Measurements from ENCODE around the gene SLC6A16.
"Not testable (repeated sequence)": the region's sequence is repeated elsewhere in the genome, so short reads cannot be mapped to it uniquely, and the experiment has no call there.

Gene SLC6A16

GRCh38 chr19:49327878-49328544 is 3.0 kb upstream of the SLC6A16 start:
- no peak overlapping the region for H3K27ac ChIP-seq
- H3K9me3 ChIP-seq (ENCODE audit: severe bottlenecking): peaks cover under 1% of the 10 kb centered on the region
- no peak overlapping the region for H3K4me3 ChIP-seq (ENCODE audit: low read depth, low read length)
- H3K36me3 ChIP-seq: peaks cover 2% of the 10 kb centered on the region; the same call in 1 of the 2 replicates
- no peak for DNase-seq
- TF ChIP-seq CTCF (IDR thresholded peaks at IDR 0.05; ENCODE audit: low read depth, low read length): peak; percentile 42
- no peaks in the 10 kb centered on the region for H3K27me3 ChIP-seq (ENCODE audit: insufficient read depth, low read depth, severe bottlenecking)

- Histone ChIP-seq H3K27me3 (ENCODE audit: insufficient read depth, low read depth, severe bottlenecking) (no peaks in the 10 kb centered on the region), H3K9me3 (ENCODE audit: severe bottlenecking) (peaks cover 2% of the 10 kb centered on the region), H3K4me3 (ENCODE audit: low read depth, low read length) (no peak overlapping the region), H3K27ac (no peak overlapping the region), H3K36me3 (peaks cover 2% of the 10 kb centered on the region; the same call in 1 of the 2 replicates)
- no peak for TF ChIP-seq CTCF (IDR thresholded peaks at IDR 0.05; ENCODE audit: low read depth, low read length)
- no peak for DNase-seq
Measured at GRCh38 chr19:49326165-49326704, 1.2 kb upstream of the SLC6A16 start.

- H3K27ac ChIP-seq; H3K27me3 ChIP-seq (ENCODE audit: insufficient read depth, low read depth, severe bottlenecking); H3K36me3 ChIP-seq; DNase-seq; H3K4me3 ChIP-seq (ENCODE audit: low read depth, low read length); H3K9me3 ChIP-seq (ENCODE audit: severe bottlenecking): not testable (repeated sequence)
Measured at GRCh38 chr19:49325756-49326155, 765 bp upstream of the SLC6A16 start.

- H3K36me3 ChIP-seq: no peaks in the 10 kb centered on the region
- H3K27ac ChIP-seq: no peak overlapping the region
- no peak overlapping the region for H3K4me3 ChIP-seq (ENCODE audit: low read depth, low read length)
- no peaks in the 10 kb centered on the region for H3K27me3 ChIP-seq (ENCODE audit: insufficient read depth, low read depth, severe bottlenecking)
- H3K9me3 ChIP-seq (ENCODE audit: severe bottlenecking): peaks cover 4% of the 10 kb centered on the region
- TF ChIP-seq CTCF (IDR thresholded peaks at IDR 0.05; ENCODE audit: low read depth, low read length): no peak
- no peak for DNase-seq
Measured at GRCh38 chr19:49318296-49318695, 6.7 kb downstream of the SLC6A16 start.

- Histone ChIP-seq H3K27me3 (ENCODE audit: insufficient read depth, low read depth, severe bottlenecking) (no peaks in the 10 kb centered on the region), H3K9me3 (ENCODE audit: severe bottlenecking) (peaks cover 2% of the 10 kb centered on the region), H3K4me3 (ENCODE audit: low read depth, low read length) (no peak overlapping the region), H3K36me3 (no peaks in the 10 kb centered on the region), H3K27ac (no peak overlapping the region)
- no peak for TF ChIP-seq CTCF (IDR thresholded peaks at IDR 0.05; ENCODE audit: low read depth, low read length)
- DNase-seq: no peak
Measured at GRCh38 chr19:49316284-49316683, 8.7 kb downstream of the SLC6A16 start.

GRCh38 chr19:49315111-49315510 is 9.9 kb downstream of the SLC6A16 start:
- no peaks in the 10 kb centered on the region for H3K27me3 ChIP-seq (ENCODE audit: insufficient read depth, low read depth, severe bottlenecking)
- TF ChIP-seq CTCF (IDR thresholded peaks at IDR 0.05; ENCODE audit: low read depth, low read length): no peak
- peaks cover 6% of the 10 kb centered on the region; the same call in 1 of the 2 replicates for H3K36me3 ChIP-seq

More at GRCh38 chr19:49315111-49315510, 9.9 kb downstream of the SLC6A16 start:
- H3K27ac ChIP-seq: no peak overlapping the region
- H3K9me3 ChIP-seq (ENCODE audit: severe bottlenecking): no peaks in the 10 kb centered on the region
- DNase-seq: no peak
- H3K4me3 ChIP-seq (ENCODE audit: low read depth, low read length): no peak overlapping the region

All from WERI-Rb-1 (cell line).